ENCODE data around the gene MACROD2.

DNA sequence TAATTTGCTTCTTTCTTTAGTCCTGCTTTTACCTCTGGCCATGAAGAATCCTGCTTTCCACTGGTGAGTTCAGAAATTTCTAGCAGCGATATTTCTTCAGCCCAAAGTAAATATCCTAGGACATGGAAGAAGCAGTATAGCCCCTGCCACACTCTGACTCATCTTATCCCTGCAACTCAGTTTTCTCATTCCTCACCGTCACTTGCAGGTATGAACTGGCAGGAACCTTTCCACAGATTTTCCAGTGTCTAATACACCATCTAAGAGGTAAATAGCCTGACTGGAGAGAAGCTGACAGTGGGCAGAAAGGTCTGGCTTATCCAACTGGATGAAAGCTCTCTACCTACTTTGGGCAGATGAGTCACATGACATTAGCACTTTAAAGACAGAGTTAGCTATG is 1158.8 kb downstream of the MACROD2 start:
- TF ChIP-seq POLR2A (IDR thresholded peaks at IDR 0.05) (no peak), EP300 (IDR thresholded peaks at IDR 0.05) (no peak)
